GM21825 (cell line): Measurements from ENCODE around the gene ISM1.

Source experiments
- ATAC-seq: cut with Tn5 transposase; IDR thresholded peaks from one replicate; pipeline ENCODE4 v1.9.1; 2021; ENCODE audit warnings: mild to moderate bottlenecking, moderate library complexity; ENCODE audit not compliant: unreplicated experiment

Gene ISM1

DNA sequence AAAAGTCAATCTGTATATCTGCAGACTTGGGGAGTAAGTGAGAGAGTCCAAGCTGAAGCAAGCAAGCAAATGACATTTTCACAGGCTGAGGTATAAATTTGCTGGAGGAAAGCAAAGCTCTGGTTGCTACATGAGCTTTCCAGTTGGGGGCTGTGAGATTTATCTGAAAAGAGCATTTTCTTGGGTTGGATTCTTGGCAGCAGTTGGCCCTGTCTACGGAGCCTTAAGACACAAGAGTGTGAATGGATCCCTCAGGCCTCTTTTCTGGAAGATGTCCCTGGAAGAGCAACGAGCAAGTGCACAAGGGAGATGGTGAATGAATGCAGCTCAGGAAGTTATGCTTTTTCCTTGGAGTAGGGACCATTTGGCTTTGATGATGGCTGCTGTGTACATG lies 30.8 kb downstream of the ISM1 start:
- ATAC-seq = no peak

DNA sequence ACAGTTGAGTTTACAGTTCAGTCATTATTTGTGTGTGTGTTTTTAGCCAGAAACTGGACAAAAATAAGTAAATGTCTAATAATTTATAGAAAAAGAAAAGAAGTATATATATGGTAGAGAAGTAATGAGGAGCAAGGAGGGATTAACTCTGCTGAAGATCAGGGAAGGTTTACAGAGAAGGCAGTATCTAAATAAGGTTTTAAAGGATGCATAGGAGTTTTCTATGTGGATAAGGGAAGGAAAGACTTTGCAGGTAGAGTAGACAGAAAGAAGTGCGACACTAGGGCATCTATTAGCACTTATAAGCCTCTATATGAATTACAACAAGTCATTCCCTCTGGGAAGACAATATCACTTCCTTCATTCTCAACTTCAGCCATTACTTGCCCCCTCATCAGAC lies 34.3 kb downstream of the ISM1 start:
- no peak for ATAC-seq

DNA sequence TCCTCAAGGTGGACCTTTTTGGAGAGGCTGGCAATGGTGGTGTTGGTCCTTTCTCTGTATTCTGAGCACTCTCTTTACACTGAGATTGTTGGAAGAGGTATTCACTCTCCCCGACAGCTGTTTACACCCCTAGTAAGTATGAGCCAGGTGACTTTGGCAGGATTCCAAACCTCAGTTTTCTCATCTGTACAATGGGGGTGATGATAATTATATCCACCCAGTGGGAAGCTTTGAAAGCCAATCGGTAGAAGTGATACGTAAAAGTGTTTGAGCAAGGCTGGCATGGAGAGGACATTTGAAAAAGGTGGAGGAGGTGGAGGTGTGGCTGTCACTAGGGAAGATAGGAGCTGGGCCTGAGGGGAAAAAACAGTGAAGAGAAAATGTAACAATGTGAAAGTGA lies 35.5 kb downstream of the ISM1 start:
- no peak for ATAC-seq

DNA sequence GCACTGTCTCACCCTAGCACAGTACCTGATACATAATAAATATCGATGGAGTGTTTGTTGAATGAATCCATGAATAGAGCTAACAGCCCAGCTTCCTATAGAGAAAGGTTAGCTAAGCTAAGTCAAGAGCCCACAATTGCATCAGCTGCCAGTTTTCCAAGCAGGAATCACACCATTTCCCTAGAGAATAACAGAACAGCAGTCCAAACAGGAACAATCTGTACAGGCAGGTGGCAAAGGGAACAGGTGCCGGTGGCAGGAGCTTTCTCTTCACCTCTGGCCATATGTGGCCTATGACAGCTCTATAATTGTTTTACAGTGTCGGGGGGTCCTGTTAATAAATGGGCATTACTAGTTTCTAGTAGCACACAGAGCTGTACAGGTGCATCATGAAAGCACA lies 38.8 kb downstream of the ISM1 start:
- no peak for ATAC-seq

DNA sequence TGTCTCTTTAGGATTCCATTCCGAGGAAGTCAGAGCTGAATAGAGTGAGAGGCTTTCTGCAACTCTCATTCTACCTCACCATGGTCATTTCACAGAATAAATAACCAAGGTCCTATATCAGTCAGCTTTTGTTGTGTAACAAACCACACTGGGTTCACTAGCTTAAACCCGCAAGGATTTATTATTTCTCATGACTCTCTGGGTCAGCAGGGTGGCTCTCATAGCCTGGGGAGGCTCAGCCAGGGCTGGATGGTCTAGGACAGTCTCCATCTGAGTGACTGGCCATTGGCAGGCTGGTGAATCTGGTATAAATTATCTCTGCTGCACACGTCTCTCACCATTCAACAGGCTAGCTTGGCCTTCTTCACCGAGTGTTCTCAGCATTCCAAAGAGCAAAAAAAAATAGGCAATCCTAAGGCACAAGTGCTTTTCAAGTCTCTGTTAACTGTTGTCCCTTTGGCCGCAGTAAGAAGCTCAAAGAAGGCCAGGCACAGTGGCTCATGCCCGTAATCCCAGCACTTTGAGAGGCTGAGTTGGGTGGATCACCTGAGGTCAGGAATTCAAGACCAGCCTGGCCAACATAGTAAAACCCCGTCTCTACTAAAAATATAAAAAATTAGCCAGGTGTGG lies 39.7 kb downstream of the ISM1 start:
- ATAC-seq = no peak

DNA sequence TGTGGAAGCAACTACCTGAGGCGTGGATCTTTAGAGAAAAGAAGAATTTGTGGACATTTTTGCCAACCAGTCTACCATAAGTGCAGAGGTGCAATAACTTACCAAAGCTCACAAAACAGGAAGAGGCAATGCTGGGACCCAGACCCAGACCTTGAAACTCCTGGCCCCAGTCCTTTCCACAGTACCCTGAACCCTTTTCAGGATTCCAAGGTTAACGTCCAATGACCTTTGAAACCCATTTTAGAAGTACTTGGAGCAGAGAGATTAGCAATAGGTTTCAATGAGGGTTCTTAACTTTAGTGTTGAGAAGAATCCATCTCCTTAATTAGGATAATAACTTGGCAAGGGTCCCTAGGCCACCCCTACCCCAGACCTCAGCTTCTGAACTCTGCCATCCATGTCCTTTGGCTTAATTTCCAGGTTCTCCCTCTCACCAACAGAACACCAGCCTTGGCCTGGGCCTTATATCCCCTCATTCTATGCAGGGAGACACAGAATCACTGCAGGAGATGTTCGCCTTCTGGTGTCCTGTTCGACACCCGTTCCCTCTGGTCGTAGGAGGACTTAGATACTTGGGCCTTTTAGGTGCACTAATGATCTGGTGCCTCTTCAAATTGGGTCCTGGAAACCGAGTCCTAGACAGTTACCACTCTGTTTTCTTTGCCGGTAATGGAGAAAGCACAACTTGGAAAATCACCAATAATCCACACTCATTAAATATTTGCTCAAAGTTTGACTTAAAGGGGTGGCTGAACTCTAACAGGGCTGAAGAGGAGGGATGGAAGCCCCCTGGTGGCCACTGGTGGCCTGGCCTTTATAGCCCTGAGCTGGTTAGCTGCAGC lies 40.6 kb downstream of the ISM1 start:
- peak; percentile 57 for ATAC-seq

DNA sequence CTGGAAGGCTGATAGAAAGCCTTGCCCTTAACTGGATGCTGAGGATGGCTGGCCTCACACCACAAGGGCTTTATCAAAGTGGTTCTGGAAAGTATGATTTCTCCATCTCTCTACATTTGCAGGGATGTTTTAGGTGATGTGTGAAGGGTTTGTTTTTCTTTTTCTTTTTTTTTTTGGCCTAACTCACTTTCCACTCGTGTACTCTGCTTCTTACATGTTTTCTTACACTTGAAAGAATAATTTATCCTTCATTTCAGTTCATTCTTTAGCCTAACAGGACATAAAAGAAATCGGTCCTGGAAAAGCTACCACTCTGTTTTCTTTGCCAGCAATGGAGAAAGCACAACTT lies 41.2 kb downstream of the ISM1 start:
- no peak for ATAC-seq

DNA sequence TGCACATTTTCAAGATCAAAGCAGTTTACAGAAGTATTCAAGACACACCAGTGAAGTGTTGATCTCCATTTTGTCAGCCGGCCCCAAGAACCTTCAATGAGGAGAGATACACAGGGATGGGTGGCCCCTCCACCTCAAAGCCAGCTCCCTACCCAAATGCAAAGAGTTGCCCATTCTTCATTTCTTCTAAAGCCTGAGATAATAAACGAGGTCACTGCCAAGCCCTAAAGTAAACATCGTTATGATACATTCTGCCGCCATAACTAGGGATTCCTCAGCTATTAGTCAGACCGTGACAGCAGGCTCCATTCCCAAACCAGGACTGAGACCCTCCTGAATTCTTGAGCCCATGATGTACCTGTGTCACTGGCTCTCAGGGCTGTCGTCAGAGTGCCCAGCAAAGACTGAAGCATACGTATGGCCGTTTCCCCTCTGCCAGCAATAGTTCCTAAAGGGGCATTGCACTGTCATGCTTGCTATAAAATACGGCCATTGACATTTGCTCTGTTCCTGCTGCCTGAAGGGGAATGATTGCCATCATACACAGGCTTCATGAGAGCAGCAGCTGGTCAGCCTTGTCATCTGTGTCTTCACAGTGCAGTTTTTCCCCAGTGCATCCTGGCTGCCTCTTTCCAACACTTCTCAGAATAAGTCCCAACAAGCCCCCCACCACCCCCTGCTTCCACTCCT lies 41.7 kb downstream of the ISM1 start:
- no peak for ATAC-seq

DNA sequence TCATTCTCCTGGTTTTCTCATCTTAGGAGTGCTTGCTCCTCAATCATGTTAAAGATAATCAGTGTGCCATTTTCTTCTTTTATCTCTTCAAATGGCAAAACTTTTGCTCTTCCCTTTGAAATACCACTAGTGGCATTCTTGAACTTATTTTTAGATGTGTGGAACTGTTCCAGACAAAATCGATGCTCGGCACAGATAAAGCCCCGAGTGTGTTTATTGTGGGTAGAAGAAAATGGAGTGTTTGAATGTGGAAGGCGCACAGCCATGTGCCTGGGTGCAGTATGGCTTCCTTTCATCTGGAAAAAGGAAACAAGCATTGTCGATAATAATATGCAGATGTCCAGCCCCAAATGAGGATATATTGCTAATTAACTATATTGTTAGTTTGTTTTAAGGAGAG lies 42.4 kb downstream of the ISM1 start:
- ATAC-seq = no peak

DNA sequence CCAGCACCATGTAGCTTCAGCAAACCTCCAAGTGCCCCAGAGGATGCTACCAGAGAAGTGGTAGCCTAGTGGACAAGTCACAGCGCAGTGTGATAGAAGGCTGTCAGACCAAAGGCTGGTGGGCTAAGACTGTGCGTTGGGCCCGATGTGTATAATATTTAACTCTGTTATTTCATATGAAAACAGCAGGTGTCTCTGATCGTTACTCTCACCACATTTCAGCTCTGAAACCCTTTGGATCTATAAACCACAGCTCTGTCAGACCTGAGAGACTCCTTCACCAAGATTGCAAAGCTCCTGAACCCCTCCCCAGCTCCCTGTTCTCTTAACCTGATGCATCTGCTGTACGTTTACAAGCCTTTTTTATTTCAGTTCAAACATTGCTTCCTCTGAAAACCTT lies 43.8 kb downstream of the ISM1 start:
- ATAC-seq = no peak

DNA sequence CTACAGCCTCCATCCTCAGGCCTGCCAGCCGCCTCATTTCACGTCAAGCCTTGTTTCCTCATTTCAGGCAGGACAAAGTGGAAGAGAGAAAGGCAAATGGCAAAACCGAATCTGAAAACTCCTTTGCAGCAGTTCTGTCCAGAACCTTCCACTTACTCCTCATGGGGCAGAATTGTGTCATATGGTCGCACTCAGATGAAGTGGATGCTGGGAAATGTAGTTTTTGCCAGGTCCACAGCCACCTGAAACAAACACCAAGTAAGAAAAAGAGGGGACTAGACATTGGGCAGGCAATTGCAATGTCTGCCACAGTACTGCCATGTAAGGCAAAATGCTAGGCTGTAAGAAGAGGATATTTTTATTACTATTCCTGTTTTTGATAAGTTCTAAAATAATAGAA lies 44.9 kb downstream of the ISM1 start:
- no peak for ATAC-seq

DNA sequence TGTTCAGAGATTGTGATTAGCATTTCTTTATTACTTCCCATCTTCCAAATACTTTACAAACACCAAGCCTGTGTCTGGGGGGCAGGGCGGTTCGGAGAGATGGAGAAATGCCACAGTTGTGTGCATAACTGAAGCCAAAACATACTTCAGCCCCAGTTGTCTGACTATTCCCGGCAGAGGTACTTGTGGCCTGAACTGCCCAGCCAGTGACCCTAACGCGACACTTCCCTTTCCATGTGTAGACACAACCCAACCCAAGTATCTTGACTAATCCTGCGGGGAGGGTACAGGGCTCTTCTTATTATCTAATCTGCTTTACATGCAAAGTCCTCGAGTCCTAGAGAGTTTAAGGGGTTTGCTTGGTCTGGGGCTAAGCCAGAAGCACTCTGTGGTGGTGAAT lies 46.2 kb downstream of the ISM1 start:
- ATAC-seq = no peak

DNA sequence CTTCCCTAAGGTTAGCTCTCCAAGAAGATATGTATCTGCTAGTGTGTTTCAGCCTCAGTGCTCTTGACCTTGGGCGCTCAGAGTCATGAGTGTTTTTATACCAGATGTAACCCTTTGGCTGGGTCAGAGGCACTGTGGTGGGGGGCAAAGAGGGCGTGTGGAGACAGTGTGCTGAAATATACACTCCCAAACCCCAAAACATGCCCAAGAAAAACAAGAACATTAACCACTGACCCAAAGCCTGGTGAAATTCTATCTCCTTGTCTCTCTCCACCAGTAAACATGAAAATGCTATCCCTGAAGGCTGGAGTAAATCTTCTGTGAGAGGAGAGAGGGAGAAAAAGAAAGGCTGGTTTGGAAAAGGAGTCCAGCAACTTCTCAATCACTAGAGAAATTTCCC lies 47.9 kb downstream of the ISM1 start:
- ATAC-seq = no peak

DNA sequence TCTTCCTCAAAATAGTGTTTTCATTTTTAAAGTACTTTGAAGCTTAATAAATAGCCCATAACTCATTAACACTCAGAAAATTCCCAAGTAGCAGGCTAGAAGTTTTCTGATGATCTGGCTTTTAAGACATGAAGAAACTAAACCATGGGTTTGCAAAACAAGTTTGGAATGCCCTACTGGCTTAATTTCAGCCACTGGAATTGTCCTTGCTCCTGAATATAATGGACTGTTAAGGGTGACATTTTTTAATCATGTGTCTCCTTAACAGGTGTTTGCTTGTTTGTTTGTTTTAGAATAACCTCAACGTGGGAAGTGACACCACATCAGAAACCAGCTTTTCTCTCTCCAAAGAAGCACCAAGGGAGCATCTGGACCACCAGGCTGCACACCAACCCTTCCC lies 49.1 kb downstream of the ISM1 start:
- ATAC-seq = no peak

DNA sequence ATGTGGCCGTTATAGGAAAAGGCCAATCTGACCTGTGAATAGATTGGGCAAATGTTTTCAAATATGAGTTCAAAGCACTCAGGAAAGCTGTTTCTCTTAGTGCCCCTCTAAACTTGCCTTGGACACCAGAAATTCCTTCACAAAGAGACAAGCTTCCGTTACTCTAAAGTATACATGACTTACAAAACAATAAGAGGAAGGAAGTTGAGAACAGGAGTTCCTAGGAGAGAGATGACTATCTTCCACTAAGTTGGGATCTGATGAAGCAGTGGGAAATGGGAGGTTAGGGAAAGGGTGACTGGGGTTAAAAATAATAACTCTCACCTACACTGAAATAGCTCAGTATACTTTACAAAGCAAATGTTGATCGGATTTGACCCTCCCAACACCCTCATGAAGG lies 50.0 kb downstream of the ISM1 start:
- ATAC-seq = no peak

DNA sequence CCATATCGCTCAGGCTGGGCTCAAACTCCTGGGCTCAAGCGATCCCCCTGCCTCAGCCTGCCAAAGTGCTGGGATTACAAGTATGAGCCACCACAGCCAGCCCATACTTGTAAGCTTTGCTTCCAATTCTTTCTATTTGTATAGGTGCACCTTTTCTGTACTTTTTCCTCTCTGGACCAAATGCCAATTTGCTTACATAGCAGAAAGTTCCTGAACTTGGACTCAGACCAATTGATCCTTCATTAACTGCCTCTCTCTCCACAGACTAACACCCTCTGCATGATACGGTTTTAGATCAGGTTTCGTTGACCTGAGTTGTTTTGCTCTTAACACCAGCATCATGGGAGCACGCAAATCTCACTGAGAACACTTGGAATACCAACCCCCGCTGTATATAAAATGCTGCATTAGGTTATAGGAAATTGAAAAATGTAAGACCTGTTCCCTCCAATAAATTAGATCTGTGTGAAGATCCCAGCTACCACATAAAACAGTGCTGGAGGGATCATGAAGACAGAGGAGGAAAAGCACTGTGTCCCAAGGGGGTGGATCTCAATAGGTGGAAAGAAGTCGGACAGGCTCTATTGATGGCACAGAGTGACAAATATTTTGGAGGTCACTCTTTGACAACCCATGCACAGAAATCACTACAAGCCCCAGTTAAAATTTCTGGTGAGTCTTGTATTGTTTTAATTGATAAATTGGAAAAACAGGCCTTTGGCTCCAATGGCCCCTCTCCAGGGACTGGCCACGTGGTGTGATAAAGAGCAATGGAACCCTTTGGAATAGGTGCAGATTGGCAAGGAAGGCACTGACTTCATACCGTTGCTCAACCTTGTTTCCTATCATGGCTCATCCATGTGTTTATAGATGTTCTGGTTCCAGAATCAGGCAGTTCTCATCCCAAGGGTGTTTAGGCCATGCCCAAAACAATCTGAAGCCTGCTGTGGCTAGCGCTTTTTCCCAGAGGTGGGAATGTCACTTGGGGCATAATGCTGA lies 51.2 kb downstream of the ISM1 start:
- ATAC-seq = no peak

DNA sequence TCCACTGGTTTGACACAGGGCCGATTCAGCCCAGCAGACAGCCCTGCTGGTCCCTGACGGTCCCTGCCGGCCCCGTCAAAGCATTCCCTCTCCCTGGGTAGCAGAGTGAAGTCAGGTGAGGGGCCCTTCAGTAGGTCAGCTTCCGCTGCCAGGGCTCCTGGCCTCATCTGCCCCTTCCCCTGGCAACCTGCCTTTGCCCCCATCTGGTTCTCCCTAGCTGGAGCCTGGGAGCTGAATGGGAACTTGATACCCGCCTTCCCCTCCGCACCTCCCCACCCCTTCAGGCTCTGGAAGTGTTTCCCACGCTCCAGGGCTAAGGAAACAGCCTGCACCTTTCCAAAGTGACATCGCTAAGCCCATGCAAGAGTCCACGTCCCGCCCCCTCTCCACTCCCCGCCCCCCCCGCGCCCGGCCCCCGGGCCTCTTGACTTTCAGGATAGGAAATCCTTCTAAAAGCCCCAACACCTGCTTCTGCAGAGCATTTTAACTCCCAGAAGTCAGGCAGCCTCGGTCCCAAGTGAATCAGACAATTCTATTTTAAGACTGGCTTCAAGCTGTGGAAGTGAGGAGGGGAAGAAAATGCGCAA lies 53.3 kb downstream of the ISM1 start:
- no peak for ATAC-seq

DNA sequence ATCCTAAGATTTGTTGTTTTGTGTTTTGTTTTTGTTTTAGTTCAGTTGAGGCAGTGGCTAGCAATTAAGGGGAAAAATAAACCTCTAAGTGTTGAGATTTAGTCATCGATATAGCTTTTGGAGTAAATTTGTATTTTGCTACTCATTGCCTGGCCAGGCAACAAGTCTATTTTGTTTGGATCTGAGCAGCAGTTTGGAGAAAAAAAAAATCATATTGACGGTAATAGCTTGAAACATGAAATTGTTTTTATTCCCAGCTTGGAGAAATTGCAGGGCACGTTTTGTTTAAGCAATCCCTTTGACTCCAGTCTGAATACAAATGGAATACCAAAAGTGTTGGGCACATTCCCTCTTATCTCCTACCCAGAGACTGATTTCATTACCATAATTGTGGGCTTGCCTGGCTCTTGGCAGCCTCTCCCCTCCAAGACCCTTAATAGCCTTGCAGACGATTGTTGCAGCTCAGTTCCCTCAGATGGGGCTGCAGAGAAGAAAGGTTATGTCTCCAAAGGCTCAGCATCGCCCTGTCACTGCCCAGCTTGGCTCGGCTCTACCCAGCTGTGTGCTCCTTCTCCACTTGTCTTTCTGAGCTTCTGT lies 56.0 kb downstream of the ISM1 start:
- no peak for ATAC-seq

DNA sequence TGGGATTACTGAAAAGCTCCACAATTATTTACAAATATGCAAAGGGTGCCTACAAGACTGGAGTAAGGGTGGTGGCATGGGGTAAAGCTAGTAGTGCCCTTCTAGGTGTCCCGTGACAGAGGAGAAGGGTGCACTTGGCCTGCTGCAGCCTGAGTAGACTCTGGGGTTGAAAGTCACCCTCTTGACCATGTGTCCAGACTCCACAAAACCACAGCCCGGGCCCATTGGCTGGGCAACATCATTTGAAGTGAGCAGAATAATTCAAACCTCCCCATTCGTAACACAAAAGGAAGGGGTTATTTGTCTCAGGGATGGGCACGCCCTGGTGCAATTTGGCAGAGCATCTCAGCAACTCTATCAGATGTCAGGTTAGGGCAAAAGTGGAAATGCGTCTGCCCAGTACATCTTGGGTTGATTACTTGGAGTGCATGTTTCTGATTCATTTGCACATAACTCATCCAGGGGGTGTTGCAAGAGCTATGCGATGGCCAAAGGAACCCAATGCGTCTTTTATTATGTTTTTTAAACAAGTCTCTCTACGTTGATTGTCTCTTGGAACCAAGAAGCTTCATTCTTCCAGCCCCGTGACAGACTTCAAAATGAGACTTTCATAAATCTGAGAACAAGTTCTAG lies 56.7 kb downstream of the ISM1 start:
- ATAC-seq = no peak
